HG02759 (cell line): ENCODE data around the gene ABR.
A peak's percentile ranks its signal among the peaks of the same experiment; 100 is the strongest.
"Not testable (repeated sequence)": the region's sequence is repeated elsewhere in the genome, so short reads cannot be mapped to it uniquely, and the experiment has no call there.

Source experiments
- ATAC-seq: cut with Tn5 transposase; IDR thresholded peaks from one replicate; pipeline ENCODE4 v1.9.1; 2021; ENCODE audit warnings: mild to moderate bottlenecking, moderate library complexity; ENCODE audit not compliant: unreplicated experiment

Gene ABR

DNA sequence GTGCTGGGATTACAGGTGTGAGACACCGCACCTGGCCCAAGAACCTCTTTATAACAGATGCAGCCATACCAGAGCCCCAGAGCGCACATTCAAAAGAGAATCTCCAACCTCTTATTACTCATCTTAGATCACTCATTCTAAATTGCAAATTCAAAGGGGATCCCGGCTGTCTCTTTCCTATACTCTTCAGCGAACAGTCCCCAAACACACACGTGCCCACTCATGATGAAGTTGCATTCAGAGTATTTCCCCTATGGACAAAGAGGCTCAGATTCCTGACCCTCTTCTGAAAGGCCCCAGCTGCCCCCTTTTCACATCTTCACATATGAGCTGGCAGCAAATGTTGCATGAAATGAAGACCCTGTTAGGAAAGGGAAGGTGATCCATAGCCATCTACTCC lies 22.5 kb upstream of the ABR start:
- ATAC-seq, result no peak

DNA sequence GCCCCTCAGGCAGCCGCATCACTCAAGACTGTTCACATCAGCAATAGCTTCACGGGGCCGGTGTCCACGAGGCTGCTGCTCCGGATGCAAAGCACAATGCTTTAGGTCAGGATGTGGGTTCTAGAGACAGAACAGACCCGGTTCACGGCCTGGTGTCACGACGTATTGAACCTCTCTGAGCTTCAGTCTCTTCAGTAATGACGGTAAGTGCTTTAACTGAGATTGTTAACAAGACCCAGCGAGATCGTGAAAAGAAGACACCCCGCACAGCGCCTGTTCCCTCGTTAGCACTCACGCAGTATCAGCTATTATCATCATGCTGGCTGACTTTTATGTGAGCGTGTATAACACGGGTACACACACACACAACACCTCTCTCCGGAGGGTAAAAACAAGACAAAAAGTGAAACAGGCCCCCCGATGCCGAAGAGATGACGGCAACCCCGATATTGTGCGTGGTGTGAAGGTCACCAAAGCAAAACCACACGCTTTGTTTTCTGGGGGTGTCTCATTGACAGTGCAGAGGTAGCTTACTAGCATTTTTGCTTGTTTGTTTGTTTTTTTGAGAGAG lies 21.4 kb upstream of the ABR start:
- no peak for ATAC-seq

DNA sequence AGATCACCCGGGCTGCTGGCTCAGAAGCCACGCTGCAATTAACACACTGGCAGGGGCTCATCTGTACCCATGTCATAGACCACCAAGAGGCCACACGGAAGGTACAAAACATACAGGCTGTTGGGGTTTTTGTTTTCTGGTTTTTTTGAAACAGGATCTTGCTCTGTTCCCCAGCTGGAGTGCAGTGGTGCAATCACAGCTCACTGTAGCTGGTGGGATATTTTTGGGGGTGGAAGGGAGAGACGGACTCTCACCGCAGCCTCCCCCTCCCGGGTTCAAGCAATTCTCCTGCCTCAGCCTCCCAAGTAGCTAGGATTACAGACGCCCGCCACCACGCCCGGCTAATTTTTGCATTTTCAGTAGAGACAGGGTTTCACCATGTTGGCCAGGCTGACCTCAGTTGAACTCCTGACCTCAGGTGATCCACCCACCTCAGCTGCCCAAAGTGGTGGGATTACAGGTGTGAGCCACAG lies 19.5 kb upstream of the ABR start:
- ATAC-seq, result not testable (repeated sequence)

DNA sequence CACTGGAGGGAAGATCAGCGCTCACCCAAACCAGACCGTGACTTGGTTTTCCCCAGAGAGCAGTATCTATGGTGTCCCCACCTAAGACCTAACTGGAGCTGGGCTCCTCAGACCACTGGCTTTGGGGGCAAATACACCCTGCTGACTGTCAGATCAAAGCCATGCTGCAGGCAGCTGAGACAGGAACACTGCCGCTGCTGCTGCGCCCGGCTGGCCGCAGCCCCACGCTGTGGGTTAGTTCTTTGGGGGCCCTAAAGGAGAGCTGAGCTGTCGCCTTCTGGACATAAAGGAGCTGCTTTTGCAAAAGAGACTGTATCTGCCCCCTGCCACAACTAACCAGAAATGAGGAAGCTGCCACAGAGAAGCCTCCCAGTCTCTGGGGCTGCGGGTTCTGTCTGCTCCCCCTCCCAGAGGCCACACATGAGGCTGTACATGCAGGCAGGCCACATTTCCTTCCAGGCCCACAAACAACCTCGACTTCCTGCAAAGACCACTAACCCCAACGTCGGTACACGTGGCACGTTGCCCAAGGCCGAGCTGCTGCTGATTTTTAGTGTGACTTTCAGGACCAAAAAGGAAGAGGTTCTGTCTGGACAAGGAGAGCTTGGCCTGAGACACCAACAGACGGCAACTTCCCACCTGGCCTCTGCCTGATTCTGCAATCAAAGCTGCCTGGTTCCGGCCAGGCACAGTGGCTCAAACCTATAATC lies 18.2 kb upstream of the ABR start:
- ATAC-seq, result peak; percentile 61

DNA sequence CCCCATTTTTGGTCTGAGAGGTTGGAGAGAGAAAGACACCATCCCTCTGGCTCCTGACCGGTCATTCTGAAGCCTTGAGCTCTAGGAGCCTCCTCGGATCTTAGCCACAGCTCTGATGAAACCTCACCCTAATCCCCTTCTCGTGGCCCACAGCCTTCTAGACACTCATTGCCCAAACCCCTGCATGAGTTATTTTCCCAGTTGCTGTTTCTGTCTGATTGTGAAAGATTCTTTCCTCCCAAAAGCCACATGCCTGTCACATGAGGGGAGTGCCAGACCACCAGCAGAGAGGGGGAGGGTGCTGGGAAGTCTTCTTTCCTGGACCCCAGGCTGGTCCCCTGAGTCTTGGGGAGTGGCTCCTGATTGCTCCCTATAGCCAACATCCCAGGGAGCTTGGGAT lies 17.6 kb upstream of the ABR start:
- ATAC-seq, result peak; percentile 12

DNA sequence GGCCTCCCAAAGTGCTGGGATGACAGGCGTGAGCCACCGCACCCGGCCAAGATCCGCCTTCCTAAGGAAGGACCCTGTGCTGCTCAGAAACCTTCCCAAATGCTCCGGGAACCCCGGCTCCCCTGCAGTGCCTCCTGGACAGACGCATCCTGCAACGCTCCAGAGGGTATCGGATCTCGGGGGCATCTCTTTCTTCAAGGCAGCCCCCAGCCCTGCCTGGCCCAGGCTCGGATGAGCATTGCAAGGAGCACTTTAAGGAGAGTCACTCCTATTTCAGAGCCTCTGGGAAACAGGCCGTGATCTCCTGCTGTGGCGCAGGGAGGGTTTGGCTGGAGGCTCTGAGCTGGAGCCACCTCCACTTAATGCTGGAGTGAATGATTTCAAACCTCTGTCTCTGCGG lies 17.2 kb upstream of the ABR start:
- ATAC-seq, result no peak

DNA sequence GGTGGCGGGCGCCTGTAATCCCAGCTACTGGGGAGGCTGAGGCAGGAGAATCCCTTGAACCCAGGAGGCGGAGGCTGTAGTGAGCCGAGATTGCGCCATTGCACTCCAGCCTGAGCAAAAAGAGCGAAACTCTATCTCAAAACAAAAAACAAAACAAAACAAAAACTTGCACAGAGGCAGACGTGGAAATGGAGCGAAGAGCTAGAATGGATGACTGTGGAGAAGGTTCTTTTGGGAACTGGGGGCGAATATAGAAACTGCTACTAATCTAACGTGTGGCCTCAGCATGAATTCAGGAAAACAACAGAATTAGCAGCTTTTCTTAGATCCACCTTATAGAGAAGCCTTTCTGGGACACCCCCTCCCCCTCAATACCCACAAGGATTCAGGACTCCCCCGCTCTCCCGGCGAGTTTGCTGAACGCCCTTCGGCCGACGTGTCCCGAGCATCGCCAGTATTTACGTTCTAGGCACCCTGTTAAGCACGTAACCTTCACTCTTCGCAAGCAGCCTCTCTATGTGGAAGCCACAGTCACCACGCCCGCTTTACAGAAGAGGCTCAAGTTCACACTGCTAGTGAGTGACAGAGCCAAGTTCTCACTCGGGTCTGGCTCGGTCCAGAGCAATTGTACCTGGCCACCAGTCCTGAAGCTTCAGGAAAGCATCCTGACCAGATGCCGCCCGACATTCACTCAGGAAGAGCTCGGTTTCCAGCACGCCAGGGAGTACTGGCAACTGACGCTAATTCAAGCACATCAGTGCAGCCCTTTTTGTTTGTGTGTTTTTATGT lies 13.3 kb upstream of the ABR start:
- ATAC-seq, result no peak

DNA sequence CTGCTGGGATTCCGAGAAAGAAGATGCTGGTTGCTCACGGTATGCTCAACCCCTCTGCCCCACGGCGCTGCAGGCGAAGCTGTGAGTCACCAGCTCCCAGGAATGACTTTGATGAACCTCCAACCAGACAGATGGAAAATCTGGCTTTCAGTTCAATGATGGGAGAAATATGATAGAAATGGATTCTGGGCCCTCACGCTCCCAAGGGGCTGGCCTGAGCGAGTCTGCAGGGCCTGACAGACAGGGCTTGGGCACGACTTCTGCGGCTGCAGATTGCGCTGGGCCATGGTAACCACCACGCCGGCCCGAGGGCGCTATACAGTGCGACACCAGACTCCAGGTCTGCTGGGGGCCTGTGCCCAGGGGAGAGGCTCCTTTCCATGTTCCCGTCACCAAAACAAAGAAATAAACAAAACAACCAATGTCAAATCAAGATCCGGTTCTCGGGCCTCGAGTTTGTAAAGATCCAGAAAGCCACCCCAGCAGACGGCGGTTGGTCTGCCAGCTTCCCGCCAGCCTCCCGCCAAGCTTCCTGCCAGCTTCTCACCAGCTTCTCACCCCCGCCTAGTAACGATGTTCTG lies 11.1 kb upstream of the ABR start:
- no peak for ATAC-seq

DNA sequence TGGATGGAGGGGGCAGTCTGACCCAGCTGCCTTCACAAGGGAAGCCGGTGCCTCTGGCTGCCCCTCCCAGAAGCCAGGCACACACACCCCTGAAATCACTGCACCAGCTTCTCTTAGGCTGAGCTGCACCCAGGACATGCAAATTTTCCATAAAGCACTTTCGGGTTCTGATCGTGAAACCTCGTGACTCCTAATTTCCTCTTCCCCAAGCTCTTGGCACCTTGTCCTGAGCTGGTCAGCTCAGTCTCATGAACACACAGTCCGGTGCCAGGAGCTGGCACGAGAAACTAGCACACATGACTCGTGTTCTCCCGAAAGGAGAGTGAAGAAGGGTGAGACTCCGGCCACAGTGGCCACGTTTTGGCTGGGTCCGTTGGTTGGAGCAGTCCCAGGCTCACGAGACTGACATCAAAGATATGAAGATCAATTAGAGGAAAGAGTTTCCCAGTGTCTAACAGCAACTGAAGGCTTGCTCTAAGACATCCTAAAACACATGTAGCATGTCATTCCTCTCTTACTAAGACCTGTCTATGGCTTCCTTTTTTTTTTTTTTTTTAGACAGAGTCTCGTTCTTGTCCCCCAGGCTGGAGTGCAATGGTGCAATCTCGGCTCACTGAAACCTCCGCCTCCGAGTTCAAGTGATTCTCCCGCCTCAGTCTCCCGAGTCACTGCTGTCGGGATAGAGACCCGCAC lies 9.2 kb upstream of the ABR start:
- no peak for ATAC-seq

DNA sequence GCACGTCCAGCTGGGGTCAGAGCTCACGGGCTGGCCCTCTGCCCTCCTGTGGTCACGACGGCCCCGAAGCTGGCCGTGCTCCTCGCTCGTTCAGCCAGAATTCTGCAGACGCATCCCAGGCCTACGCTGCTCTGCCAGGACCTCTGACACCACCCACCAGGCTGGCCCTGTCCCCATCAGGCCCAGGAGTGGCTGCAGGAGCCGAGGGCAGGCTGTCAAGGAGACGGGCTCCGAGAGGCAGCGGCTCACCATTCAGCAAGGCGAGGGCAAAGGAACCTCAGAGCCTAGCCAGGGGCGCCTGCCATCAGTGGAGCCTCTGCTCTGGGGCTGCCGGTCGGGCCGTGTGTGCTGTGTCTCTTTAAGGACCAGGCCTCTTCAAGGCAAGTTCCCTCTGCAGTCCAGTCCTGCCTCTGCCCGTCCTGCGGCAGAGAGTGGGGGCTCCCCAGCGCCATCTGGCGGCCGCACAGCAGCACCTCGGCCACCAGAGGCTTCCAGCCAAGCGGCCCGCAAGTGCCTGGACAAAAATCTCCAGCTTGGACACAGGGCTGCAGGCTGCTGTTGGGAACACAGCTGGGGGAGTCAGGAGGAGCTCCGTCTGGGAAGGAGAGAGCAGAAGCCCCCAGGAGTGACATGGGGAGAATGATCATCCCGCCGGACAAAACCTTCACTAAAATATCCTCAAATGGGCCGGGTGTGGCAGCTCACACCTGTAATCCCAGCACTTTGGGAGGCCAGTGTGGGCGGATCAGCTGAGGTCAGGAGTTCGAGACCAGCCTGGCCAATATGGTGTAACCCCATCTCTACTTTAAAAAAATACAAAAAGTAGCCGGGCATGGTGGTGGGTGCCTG lies 7.4 kb upstream of the ABR start:
- peak; percentile 38 for ATAC-seq

DNA sequence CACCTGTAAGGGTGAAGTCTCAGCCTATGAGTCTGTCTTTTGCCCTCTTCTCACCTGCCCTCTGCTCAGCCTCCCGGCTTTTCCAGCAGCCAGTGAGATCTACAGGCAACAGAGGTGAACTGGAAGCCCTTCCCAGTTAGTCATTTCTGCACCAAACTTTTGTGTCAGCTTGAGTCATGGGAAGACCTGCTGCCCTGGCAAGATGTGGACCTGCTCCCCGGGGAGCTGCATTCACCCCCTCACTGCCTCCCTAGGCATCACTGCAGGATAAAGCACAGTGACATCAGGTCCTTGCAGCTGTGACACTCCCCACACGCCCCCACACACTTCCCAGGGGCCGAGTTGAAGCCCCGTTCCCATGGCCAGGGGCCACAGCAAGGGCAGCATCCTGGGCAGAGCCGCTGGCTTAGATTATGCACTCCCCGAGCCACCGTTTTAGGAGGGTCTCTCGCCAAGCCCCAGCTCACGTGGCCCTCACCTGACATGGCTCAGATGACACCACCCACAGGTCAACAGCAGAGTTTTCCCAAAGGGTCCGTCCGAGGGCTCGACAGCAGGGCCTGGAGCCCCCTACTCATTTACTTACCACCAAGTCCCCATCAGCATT lies 6.5 kb upstream of the ABR start:
- no peak for ATAC-seq

DNA sequence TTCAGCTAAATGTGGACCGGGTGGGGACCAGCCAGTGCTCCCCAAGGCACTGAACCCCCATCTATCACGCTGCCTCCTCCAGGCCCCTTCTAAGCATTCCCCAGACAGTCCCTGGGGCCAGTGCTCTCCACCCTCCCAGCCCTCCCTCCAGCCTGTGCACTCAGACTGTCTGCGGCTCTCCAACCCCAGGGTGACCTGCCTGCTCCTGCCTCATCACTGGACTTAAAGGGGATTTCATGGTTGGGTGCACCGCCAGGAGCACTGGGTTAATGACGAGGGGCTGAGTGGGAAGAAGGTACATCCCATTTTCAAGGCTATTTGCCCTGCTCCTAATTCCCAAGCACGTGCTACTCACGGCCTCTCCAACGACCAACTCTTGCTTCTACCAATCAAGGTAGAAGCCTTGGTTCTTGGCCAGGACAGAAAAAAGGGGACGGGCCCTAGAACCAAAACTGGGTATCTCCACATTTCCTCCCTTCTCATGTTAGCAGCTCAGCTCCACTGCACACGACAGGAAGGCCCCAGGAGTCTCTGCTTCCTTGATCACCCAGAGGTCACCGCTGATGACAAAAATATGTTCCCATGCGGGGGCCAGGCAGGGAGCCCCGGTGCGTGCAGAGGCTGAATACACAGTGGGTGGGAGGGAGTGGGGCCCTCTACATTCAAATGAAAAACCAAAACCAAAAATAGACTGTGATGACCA lies 3.5 kb upstream of the ABR start:
- ATAC-seq, result peak; percentile 42

DNA sequence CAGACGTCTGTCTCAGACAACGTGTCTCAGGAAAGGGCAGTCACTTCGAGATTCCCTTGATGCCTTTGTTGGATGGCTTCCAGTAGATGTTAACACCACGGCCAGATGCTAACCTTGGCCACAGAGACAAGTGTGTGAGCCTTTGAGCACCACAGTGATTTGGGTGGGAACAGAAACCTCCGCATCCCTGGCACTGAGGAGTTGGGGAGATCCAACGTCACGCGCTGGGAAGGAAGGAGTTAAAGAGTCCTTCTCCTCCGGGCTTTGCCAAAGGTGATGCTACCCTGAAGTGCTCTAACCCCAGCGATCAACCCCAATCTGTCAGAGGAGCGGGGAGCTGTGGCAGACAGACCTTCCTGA lies 3.0 kb upstream of the ABR start:
- ATAC-seq, result no peak

DNA sequence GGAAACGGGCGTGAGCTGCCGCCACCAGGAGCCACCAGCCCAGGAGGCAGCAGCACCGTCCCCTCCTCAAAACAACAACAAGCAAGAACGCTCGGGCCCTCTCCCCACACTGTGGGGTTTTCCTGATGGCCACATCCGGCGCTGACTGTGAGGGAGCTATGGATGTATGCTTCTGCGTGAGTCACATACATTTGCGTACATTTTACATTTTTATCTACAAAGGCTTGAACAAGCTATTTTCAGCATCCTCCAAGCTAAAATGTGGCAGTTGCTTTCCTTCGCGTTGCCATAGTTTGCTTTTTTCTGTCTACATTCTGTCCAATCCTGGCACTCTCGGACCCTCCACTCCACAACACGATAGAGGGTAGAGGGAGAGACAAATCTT lies 2.0 kb upstream of the ABR start:
- peak; percentile 31 for ATAC-seq

DNA sequence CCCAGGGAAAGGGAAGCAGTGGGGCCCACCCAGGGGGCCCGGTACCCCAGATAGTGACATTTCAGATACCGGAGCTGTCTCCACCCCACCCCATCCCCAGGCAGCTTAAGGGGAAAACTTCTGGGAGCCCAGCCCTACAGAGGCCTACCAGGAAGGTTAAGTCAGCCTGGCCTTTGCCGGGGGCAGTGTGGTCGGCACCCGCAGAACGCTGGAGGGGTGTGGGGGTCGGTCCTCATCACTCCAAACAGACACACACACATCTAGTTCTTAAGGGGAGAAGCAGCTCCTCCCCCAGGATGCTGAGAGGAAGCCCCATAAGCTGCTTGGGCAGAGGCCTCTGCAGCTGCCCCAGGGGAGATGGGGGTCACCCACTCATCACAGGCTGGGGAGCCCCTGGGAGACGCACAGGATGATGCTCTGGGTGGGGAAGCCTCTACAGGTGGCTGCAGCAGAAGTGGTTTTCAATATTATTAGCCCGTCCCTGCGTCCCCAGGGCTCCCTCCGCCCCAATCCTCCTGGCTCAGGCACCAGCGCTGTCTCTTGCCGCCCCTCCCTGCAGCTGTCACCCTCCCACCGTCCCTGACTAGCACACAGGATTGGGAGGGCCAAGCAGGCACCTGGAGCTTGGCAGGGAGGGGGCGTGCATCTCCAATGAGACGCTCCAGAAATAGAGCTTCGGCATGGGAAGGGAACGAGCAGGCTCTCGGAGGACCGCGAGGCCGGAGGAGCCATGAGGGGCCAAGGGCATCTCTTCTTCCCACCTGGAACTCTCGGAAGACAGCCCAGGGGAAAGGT lies 1.4 kb upstream of the ABR start:
- peak; percentile 42 for ATAC-seq

DNA sequence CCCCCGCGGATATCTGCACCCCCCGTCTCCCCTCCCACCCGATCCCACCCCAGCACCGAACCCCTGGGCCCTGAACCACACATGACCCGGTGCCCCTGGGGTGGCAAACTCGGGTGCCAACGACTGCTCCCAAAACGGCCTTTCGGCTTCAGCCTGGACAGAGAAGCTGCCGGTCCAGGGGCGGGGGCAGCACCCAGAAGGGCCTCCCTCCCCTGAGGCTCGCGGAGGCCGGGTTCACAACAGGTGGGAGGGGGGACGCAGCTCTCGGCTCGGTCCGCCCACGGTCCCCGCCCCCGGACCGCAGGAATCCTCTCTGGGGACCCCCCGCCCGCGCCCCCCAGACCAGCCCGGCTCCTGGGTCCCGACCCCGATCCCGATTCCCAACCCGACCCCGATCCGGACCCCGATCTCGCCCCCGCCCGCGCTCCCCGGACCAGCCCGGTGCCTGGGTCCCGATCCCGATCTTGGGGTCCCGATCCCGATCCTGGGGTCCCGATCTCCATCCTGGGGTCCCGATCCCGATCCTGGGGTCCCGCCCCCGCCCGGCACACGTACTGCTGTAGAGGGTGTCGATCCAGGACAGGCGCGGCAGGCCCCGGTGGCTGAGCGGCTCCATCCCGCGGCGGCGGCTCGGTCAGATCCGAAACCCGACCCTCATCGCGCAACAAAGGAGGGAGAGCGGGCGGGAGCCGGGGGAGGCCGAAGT lies 516 bp downstream of the ABR start:
- ATAC-seq, result no peak

DNA sequence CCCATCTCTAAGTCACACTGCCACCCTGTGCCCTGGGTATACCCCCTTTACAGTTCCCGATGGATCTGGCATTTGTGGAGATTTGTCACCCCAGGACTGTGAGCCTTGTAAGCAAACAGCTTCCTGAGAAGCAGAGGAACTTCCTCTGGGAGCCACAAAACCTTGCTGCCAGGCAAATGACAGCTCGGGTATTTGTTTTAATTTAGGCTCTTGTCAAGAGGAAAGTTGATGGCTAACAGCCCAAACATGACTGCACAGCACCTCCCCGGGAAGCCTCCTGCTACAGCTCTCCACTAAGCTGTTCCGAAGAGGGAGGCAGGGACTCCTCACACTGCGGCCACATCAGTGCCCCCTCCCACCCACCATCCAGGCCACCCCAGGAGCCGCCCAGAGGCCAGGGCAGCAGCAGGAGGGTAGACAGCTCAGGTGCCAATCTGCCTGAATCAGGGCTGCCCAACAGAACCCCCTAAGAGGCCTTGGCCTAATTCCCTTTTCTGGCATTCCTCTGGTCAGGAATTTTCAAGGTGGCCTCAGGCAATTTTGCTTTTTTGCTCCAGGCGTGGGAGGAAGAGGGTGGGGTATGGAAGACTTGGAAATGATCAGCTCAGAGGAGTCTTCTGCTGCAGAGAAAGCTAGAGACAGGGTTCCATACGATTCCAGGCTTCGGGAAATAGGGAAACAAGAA lies 2.6 kb downstream of the ABR start:
- no peak for ATAC-seq
